GM21360 (cell line): ENCODE results near the gene GSKIP.
A peak's percentile ranks its signal among the peaks of the same experiment; 100 is the strongest.

Experiments
- ATAC-seq: cut with Tn5 transposase; IDR thresholded peaks from one replicate; pipeline ENCODE4 v1.9.1; 2021; ENCODE audit warnings: mild to moderate bottlenecking, moderate library complexity; ENCODE audit not compliant: unreplicated experiment

Gene GSKIP

DNA sequence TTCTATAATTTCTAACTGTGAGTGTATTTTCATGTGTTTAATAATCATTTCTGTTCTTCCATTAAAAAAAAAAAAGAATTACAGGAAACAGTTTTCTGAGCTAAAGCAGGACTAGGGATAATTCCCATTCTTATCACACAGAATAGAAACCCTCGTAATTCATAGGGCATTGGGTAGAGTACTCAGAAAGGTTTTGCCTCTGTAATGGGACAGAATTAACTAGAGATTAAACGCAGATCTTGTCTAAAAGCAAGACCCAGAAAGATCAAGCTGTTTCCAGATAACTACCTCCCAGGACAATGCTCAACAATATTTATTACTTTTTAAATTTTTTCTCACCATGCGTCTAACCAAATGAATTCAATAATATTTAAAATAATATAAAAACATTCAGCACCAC is 10.2 kb downstream of the GSKIP start:
- no peak for ATAC-seq

- ATAC-seq = no peak
These were observed 12.8 kb downstream of the GSKIP start for GRCh38 chr14:96376093-96376492.

- no peak for ATAC-seq
These were observed 17.4 kb downstream of the GSKIP start for GRCh38 chr14:96380735-96381134.

- ATAC-seq = no peak
These were observed 20.1 kb downstream of the GSKIP start for GRCh38 chr14:96383445-96383844.

DNA sequence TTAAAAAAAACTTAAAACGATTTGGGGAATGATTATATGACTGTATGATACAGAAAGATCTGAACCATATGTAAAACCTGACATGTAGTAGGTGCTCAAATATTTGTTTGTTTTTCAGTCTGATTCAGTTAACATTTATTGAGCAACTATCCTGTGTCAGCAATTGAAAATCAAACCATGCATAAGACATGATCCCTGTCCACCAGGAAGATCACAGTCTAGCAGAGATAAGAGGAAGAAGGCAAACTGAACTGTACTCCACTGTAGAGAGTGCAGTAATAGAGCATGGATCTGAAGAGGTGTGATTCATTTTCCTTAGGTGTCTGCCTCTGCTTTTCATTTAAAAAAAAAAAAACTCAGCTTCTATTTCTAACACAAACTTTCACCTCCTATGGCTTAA is 20.7 kb downstream of the GSKIP start:
- no peak for ATAC-seq

DNA sequence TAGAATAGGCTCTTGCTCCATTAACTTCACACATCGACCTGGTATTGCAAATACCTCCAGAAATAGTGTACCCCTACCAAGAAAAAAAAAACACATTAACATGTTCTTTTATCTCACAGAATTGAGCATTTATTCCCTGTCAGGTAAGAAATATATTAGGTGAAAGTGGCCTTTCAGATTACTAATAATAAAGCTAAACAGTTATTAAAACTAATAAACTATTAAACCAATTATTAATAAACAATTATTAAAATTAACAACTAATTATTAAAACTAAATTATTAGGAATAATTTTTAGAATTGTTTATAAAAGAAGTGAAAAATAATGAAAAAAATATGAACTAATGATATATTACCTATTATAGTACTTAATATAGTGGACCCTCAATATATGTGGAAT is 21.4 kb downstream of the GSKIP start:
- no peak for ATAC-seq

DNA sequence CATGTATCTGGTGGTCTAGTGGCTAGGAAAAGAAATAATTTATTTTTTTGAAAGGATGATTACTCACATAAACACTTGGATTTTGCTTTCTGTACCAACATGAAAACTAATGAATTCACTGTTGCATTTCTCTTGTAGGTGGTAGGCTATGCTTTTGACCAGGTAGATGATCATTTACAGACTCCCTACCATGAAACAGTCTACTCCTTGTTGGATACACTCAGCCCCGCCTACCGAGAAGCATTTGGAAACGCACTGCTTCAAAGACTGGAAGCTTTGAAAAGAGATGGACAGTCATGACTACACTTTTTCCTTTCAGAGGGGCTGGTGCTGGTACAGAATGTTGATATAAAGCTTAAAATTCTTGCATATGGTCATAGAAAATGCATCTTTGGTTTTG is 22.1 kb downstream of the GSKIP start:
- ATAC-seq = no peak

- ATAC-seq = no peak
These were observed 27.6 kb downstream of the GSKIP start for GRCh38 chr14:96390965-96391292.

- peak; percentile 89 for ATAC-seq
These were observed 28.2 kb downstream of the GSKIP start for GRCh38 chr14:96391293-96392118.

- no peak for ATAC-seq
These were observed 29.9 kb downstream of the GSKIP start for GRCh38 chr14:96393071-96393691.

GRCh38 chr14:96394047-96394815 is 30.9 kb downstream of the GSKIP start:
- no peak for ATAC-seq

DNA sequence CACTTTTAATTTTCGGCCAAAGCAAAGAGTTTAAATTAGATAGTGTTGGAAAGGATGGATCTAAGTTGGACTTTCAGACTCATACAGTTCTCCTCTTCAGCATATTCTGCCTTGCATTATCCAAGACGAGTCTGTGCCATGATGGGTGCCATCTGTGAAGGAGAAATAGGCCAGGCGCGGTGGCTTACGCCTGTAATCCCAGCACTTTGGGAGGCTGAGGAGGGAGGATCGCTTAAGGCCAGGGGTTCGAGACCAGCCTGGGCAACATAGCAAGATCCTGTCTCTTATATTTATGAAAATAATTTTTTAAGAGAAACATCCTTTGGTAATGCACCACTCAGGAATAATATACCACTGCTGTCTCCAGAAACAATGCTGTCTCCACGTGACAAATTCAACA is 35.1 kb downstream of the GSKIP start:
- ATAC-seq = no peak

- no peak for ATAC-seq
These were observed 35.6 kb downstream of the GSKIP start for GRCh38 chr14:96398921-96399320.

- ATAC-seq = no peak
These were observed 36.1 kb downstream of the GSKIP start for GRCh38 chr14:96399405-96399804.

- no peak for ATAC-seq
These were observed 37.2 kb downstream of the GSKIP start for GRCh38 chr14:96400495-96400894.

DNA sequence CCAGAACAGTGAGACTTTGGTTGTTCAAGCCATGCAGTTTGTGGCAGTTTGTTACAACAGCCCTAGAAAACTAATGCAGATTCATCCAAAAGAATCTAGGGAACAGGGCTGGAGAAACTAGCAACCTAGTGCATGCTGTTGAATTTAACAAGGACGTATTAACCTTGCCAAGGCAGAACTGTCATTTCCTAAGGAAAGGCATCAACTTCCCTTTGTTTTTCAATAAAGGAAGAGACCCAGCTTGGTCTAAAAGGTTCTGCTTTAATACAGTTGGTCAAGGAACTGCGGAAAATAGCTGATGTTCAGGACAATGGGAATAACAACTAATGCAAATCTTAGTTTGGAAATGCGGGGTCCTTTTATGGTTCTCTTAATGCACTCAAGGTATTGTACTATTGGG is 40.1 kb downstream of the GSKIP start:
- no peak for ATAC-seq

DNA sequence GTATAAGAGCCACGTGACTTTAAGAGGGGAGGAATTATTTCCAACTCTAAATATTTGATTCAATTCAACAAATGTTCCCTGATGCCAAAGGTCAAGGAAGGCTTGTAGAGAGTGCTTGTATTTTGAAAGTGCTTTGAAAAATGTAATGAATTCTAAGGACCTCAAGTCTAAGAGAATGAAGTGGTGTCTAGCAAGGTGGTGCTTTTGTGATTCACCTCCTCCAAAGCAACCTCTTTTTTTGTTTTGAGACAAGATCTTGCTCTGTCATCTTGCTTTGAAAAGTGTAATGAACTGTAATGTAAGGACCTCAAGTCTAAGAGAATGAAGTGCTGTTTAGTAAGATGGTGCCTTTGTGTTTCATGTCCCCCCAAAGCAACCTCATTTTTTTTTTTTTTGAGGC is 42.4 kb downstream of the GSKIP start:
- ATAC-seq = no peak

DNA sequence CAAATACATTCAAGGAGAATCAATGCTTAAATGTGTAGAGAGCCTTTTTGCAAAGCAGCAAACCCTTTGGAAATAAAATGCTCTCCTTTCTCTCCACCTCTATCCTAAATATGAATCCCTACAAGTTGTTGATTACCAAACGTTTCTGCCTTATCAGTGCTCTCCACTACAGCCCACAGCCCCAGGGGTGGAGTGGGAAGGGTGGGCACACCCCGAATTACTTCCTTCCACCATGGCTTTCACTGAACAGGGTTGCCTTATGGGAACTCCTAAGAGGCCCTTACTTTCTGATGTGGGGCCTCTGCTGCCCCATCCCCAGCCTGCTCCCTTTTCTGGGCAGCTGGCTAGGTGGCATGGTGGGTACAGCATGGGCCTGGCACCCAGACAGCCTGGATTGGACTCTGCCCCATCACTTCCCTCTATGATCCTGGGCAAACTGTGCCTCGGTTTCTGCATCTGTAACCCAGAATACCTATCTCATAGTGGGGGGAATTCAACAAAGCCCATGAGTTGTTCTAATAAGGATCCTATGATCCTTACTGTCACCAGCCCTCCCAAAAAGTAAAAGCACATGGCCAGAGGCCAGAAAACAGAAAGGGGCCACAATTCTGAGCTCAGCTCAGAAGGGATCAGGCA is 44.7 kb downstream of the GSKIP start:
- no peak for ATAC-seq

- ATAC-seq = no peak
These were observed 45.3 kb downstream of the GSKIP start for GRCh38 chr14:96408608-96409007.

- no peak for ATAC-seq
These were observed 46.4 kb downstream of the GSKIP start for GRCh38 chr14:96409701-96410100.

DNA sequence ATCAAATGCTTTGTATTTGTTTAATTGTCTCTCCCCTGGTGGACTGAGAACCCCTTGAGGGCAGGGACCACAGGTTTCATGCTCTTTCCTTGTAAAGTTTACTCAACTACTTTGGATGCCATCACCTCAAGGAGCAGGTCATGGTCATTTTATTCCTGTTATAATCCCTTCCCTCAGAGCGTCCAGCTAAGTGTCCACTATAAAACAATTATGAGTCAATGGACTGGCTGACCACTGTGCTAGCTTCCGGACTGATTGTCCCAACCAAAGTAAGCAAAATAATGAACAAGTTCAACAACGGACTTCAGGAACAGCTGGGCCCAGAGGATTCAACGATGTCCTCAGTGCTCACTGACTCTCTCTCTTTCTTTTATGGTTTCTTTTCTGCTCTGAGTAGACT is 46.8 kb downstream of the GSKIP start:
- no peak for ATAC-seq

GRCh38 chr14:96413526-96413925 is 50.2 kb downstream of the GSKIP start:
- ATAC-seq = no peak
